Measurements from ENCODE around the gene ISL2. TPM values are rescaled to one million over a fixed set of nuclear protein-coding genes. Genes with fewer than 3 reads are reported as not detected.

Gene ISL2
- 0.12 and 0.34 TPM in 2 replicates for total RNA-seq

GRCh38 chr15:76336254-76337058 is at the start of gene ISL2:
ISL2 (plus strand) TSS chr15:76336773; CDS start chr15:76336884, 111 bp downstream.

GRCh38 chr15:76311100-76311953 is 25.2 kb upstream of the ISL2 start, which contains the start of gene ETFA:
ETFA (minus strand) TSS chr15:76311469; CDS start chr15:76311388, 81 bp downstream.

Other genes starting within 250 kb of the ISL2 start
- 55.6 and 73.3 TPM in 2 replicates for gene ETFA, start 25.3 kb upstream of the ISL2 start, total RNA-seq

Measured in pericardium fibroblast (primary cell).